ENCODE results near the gene TEX44. TPM values are rescaled to one million over a fixed set of nuclear protein-coding genes. Genes with fewer than 3 reads are reported as not detected.

TEX44 gene
- total RNA-seq, 1 experiment from 2014 or later: not detected

- DNase-seq (ENCODE audit: low spot score): peak; percentile 96
Measured at GRCh38 chr2:231604685-231605606, 12.3 kb downstream of the TEX44 start.

- no peak for DNase-seq (ENCODE audit: low spot score)
Measured at GRCh38 chr2:231605607-231606091, 13.0 kb downstream of the TEX44 start.

- no peak for DNase-seq (ENCODE audit: low spot score)
Measured at GRCh38 chr2:231606941-231607340, 14.3 kb downstream of the TEX44 start.

GRCh38 chr2:231611273-231612108, 18.8 kb downstream of the TEX44 start:
- DNase-seq (ENCODE audit: low spot score): peak; percentile 97

GRCh38 chr2:231612109-231612455, 19.4 kb downstream of the TEX44 start:
- no peak for DNase-seq (ENCODE audit: low spot score)

GRCh38 chr2:231612456-231613330, 20.0 kb downstream of the TEX44 start:
- peak; percentile 94 for DNase-seq (ENCODE audit: low spot score)

- DNase-seq (ENCODE audit: low spot score): no peak
Measured at GRCh38 chr2:231613331-231613662, 20.6 kb downstream of the TEX44 start.

GRCh38 chr2:231613663-231614558, 21.2 kb downstream of the TEX44 start:
- peak; percentile 51 for DNase-seq (ENCODE audit: low spot score)

GRCh38 chr2:231614559-231615057, 21.9 kb downstream of the TEX44 start:
- no peak for DNase-seq (ENCODE audit: low spot score)

- DNase-seq (ENCODE audit: low spot score): no peak
Measured at GRCh38 chr2:231615058-231615671, 22.5 kb downstream of the TEX44 start.

GRCh38 chr2:231616296-231616695, 23.6 kb downstream of the TEX44 start:
- DNase-seq (ENCODE audit: low spot score): no peak

- DNase-seq (ENCODE audit: low spot score): peak; percentile 41
Measured at GRCh38 chr2:231617059-231617926, 24.6 kb downstream of the TEX44 start.

- no peak for DNase-seq (ENCODE audit: low spot score)
Measured at GRCh38 chr2:231621051-231621879, 28.6 kb downstream of the TEX44 start.

GRCh38 chr2:231622963-231623362, 30.3 kb downstream of the TEX44 start:
- DNase-seq (ENCODE audit: low spot score): no peak

- DNase-seq (ENCODE audit: low spot score): no peak
Measured at GRCh38 chr2:231626449-231626848, 33.8 kb downstream of the TEX44 start.

GRCh38 chr2:231627384-231628120, 34.9 kb downstream of the TEX44 start:
- DNase-seq (ENCODE audit: low spot score): no peak

- no peak for DNase-seq (ENCODE audit: low spot score)
Measured at GRCh38 chr2:231632559-231633142, 40.0 kb downstream of the TEX44 start.
